Left forelimb (tissue), 1 donor: ENCODE results near the gene TEP1.

ENCODE experiments used
- DNase-seq: peaks from one replicate; pipeline ENCODE4 v3.0.0-alpha.2; 2018; ENCODE audit warnings: low spot score

TEP1 gene

GRCh38 chr14:20429801-20430669 lies 16.7 kb upstream of the TEP1 start:
- no peak for DNase-seq

- DNase-seq: no peak
Observed at GRCh38 chr14:20428802-20429201, 15.5 kb upstream of the TEP1 start.

DNA sequence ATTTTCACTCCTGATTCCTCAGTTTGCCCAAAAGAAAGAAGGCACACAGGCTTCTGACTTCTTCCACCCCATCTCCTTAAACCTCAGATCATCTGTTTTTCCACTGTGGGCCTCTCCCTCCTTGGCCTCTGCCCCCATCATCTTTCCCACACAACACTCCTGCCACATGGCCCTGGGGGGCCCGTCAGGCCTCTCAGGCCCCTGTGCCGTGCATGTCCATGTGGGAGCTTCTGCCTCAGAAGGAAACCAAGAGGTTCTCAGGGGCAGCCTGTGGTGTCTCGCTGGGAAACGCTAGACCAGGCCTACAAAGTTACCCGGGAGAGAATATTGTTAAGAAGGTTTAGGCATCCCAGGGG lies 14.7 kb upstream of the TEP1 start:
- no peak for DNase-seq

DNA sequence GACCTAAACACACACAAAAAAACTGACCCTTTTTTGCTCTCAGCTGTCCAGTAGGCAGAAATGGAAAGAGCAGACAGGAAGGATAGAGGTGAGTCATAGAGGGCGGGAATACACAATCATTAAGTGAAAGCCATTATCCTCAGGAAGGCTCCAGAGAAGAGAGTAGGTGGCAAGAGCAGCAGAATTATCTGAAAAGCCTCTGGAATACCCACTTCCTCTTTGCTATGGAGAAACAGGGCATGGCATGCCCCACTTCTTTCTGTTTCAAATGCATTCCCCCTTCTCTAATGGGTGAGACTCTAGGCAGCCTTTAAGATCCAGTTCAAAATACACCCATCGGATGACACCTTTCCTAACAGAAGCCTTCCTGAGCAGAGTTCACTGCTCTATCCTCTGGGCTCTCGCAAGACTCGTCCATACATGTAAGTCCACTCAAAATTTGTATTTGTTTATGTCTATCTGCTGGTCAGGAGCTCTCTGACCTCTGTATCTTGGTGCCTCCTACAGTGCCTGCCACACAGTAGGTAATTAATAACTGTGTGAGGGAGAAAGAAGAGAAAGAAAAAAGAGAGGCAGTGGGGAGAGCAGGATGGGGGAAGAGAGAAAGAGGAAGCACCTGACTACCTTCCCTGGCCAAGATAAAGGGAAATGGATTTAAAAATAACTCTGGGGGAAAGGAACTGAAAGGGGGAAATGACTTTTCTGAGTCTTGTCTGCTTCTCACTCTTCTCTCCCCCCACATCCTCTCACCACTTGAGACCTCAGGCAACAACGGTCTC lies 14.1 kb upstream of the TEP1 start:
- DNase-seq: no peak

- no peak for DNase-seq
Observed at GRCh38 chr14:20424851-20425250, 11.6 kb upstream of the TEP1 start.

GRCh38 chr14:20422886-20423285 lies 9.6 kb upstream of the TEP1 start:
- no peak for DNase-seq

GRCh38 chr14:20421267-20421666 lies 8.0 kb upstream of the TEP1 start:
- DNase-seq: no peak

- DNase-seq: no peak
Observed at GRCh38 chr14:20419419-20419818, 6.1 kb upstream of the TEP1 start.

- DNase-seq: no peak
Observed at GRCh38 chr14:20418501-20418909, 5.2 kb upstream of the TEP1 start.

DNA sequence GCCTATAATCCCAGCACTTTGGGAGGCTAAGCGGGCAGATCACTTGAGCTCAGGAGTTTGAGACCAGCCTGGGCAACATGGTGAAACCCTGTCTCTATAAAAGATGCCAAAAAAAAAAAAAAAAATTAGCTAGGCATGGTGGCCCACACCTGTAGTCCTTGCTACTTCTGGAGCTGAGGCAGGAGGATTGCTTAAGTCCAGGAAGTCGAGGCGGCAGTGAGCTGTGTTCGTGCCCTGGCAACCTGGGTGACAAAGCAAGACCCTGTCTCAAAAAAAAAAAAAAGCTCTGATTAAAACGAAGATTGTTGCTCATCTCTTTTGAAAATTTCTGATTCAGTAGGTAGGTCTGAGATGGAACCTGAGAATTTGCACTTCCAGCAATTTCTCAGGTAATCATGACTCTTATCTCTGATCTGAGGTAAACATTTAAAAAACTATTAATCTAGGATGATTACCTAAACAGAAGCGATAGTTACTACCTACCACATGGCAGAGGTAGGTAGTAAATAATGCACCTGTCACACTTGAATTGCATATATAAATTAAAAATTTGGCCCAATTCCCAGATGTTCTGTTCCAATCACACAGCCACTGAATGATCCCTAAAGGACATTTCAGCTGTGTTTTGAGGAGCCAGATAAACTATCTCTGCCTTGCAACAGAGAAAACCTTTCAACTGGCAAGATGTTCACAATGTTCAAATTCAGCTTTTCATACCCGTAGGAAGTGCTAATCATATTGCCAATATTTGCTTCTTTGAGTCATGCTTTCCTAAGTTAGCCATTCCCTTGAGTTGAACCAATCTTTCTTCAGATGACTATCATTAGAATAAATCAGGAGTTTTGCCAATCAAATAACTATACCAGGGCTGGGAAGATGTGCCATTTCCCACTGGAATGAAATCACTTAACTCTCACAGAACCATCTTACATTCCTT lies 4.2 kb upstream of the TEP1 start:
- DNase-seq: no peak

- no peak for DNase-seq
Observed at GRCh38 chr14:20416223-20416622, 2.9 kb upstream of the TEP1 start.

DNA sequence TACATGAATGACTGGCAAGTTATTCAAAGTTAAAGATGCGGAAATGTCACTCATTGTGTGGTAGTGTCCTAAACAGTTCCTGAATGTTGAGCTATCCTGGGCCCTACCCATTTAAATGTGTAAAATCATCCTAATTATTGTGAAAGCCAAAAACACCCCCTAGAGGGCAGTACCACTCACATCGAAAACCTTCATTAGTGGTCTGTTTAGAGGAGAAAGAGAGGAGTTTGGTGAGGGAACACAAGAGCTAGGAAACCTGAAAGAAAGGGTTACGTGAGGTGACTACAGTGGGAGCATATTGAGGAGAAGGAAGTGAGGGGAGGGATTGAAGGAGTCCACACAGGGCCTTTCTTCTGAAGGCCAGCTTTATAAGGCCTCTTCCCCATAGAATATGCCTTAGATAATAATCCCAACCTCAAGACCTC lies 2.5 kb upstream of the TEP1 start:
- DNase-seq: no peak

- DNase-seq: no peak
Observed at GRCh38 chr14:20413744-20414082, 412 bp upstream of the TEP1 start.

DNA sequence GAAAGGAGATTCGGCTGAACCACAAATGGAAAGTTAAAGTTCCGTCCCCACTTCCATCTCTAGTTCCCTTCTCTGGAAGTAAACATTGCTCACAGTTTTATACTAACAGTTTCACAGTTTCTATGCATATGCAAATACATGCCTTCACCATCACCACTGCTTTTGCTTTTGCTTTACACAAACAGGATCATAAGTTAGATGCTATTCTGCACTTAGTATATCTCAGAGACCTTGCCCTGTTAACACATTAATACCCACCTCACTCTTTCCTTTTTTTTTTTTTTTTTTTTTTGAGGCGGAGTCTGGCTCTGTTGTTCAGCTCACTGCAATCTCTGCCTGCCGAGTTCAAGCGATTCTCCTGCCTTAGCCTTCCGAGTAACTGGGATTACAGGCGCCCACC lies 890 bp downstream of the TEP1 start:
- DNase-seq: no peak

- no peak for DNase-seq
Observed at GRCh38 chr14:20409226-20409625, 4.1 kb downstream of the TEP1 start.

- DNase-seq: no peak
Observed at GRCh38 chr14:20403521-20403920, 9.8 kb downstream of the TEP1 start.

GRCh38 chr14:20400965-20401593 lies 12.2 kb downstream of the TEP1 start:
- DNase-seq: no peak

DNA sequence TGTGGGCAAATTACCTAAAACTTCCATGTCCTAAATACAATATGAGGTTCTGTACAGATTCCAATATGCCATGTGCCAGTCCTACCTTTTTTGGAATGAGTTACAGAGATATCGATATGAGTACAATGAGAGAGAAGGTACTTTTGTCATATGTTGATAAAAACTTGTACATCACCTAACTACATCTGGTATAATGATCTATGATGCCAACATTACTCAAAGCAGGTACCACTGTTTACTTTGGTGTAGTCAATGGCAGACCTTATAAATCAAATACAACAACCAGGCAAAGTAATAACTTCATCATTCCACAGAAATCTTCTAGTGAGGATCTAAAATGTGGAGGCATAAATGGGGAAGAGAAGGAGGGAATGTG lies 12.7 kb downstream of the TEP1 start:
- DNase-seq: no peak

GRCh38 chr14:20397511-20397910 lies 15.8 kb downstream of the TEP1 start:
- DNase-seq: no peak

DNA sequence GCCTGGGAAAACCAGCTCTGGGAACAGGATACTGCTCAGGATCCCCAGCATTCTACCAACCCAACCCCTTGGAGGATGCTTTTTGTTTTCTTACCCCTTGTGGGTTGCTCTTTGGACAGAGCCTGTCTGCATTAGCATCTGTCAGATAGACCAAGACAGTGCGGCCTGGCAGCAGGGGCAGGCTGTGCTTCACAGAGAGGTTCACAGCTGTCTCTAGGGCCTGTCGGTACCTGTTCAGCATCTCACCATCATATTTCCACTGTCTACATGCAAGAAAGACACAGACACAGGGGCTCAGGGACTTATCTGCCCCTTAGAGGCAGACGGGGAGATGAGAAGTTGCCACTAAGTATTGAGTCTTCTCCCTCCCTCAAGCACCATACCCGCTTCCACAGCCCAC lies 21.8 kb downstream of the TEP1 start:
- no peak for DNase-seq

DNA sequence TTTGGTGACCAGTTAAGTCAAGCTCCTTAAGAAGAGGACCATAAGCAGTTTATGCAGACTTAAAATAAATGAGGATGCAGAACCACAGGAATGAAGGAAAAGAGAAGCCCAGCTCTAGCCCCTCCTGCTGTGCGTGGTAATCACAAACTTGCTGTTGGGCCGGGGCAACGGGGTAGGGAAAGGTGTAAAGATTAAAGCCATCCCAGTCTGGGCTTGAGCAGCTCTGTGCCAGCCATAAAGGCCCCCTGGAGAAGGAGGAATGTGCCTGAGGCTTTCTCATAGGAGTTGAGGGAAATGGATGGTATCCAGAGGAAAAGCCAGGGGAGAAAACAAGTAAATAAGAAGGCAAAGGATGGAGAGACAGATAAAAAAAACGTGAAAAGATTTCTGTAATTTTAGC lies 25.1 kb downstream of the TEP1 start:
- DNase-seq: no peak

- no peak for DNase-seq
Observed at GRCh38 chr14:20387576-20387975, 25.7 kb downstream of the TEP1 start.
